Measurements from ENCODE around the gene ZNF628.

DNA sequence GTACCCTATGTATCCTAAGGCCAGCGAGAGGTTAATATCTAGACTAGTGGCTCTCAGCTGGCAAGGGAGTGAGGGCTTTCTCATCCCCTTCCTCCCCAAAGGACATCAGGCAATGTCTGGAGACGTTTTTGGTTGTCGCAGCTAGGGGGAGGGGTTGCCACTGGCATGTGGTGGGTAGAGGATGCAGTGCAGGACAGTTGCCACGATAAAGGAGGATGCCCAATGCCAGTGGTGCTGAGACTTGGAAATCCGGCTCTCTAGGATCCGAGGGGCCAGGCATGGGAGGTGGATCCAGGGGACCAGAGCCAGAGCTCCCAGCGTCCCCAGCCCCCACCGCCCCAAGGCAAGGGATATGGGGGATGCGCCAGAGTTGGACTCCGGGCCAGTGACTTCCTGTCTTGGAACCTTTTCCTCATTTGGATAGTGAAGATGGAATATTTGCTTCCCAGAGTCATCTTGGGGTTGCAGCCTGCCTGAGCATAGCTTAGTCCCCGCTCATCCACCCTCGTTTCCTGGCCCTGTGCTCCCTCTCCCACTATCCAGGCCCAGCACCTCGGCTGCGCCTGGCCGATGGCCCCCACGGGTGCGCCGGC is 16.7 kb downstream of the ZNF628 start:
- TF ChIP-seq, protein P1, sequence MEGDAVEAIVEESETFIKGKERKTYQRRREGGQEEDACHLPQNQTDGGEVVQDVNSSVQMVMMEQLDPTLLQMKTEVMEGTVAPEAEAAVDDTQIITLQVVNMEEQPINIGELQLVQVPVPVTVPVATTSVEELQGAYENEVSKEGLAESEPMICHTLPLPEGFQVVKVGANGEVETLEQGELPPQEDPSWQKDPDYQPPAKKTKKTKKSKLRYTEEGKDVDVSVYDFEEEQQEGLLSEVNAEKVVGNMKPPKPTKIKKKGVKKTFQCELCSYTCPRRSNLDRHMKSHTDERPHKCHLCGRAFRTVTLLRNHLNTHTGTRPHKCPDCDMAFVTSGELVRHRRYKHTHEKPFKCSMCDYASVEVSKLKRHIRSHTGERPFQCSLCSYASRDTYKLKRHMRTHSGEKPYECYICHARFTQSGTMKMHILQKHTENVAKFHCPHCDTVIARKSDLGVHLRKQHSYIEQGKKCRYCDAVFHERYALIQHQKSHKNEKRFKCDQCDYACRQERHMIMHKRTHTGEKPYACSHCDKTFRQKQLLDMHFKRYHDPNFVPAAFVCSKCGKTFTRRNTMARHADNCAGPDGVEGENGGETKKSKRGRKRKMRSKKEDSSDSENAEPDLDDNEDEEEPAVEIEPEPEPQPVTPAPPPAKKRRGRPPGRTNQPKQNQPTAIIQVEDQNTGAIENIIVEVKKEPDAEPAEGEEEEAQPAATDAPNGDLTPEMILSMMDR (IDR thresholded peaks at IDR 0.05): no peak
- no peak for TF ChIP-seq POLR2A (IDR thresholded peaks at IDR 0.05; ENCODE audit: low read depth)
